NCI-H345 (cell line): ENCODE data around the gene CKS1B.
A peak's percentile ranks its signal among the peaks of the same experiment; 100 is the strongest.

Source experiments
- DNase-seq: peaks from one replicate; lab custom pipeline; 2025; lab: John Stamatoyannopoulos, UW

The CKS1B gene

DNA sequence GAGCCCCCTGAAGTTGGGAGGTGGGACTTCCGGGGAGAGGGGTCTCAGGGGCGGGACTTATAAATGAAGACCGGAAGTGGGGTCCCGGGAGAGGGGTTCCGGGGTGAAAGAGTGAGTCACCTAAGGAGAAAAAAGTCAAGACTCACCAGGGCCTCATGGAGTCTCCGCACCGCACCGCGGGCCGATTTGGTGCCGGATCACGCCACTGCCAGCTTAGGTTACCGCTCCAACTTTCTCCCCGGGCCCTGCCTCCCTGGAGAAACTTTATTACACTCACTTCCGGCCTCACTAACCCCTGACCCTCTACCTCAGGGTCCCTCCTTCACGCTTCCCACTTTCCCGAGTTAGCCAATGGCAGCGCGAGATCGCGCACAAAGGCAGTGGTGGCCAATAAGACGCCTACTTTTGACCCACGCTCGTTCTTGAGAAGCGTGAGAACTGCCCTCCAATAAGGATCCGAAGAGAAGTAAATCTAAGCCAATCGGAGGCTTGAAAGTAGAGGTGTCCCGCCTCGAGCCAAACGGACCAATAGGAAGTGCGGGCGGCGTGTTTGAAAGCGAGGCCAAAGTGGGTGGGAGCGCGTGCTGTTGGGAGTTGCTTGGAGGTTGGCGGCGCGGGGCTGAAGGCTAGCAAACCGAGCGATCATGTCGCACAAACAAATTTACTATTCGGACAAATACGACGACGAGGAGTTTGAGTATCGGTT, at the start of gene CKS1B:
Gene CKS1B, plus strand, starts transcription at position 580 of the 706 bp plus-strand sequence. Its CDS starts 65 bp downstream, at position 645.
- peak; percentile 100 for DNase-seq

DNA sequence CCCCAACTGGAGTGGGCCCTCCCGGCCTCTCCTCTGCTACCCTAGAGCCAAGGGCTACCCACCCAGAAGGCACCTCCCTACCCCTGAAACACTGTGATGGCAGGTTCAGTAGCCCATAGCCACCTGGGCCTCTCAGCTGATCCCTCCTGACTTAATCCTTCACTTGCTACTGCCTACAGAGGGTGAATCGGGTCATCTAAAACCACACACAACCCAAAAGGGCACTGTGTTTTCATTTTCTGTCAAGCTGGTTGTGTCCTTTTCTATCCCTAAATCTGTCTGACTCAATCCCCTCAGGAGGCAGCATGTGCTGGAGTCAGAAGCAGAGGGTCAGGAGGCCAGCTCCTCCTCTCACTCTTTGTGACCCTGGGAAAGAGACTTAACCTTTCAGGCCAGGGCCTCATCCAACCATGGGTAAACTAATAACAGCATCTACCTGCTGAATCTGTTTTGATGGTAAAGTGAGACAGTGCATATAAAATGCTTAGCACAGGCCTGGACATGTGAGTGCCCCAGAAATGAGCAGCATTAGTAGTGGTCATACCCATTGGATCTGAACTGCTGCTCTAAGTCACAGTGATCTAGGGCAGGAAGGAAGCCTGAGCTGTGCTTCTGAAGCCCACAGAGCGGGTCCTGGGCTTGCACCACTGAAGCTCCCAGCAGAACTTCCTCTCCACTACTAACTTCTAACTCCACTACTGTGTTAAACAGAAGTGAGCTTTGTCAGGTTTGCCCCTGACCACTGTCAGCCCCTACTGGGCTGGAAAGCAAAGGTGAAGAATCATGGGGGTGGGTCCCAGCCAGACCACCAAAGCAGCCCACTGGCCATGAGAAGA, 48.9 kb upstream of the CKS1B start:
- DNase-seq = no peak

DNA sequence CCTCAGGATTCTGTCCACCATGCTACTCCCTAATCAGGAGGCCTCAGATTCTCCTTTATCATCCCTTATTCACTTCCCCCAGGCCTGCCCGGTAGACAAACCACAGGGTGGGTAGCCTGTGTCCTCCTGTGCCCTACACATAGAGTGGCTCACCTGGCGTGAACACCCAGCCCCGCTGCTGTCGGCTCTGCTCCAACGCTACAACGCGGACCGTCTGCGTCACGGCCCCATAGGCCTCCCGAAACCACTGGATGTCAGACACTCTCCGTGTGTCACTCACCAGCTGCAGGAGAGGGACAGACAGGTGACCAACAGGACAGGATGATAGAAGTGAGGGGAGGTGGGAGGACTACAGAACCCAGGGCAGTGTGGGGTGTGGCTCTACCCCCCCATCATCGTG, 48.3 kb upstream of the CKS1B start:
- no peak for DNase-seq

DNA sequence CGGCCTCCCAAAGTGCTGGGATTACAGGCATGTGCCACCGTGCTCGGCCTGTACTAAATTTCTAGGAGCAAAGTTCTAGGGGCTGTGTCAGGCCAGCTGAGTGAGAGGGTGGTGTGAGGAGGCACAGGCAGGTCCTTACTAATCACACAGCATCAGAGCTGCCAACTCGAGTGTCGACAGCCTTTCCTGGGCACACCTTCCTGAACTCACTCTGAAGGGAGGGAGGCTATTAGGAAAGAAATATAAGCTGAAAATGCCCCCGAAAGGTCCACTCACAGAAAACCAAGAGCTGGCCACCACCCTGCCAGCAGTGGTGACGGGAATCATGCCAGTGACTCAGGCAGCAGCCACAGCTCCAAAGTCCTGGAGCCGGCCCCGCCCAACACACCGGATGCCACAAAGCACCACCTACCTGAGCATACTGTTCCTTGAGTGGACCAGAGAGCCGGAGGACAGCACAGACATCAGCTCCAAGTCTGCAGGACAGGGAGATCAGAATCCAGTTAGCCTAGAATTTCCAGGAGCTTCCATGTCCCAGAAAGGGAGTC, 42.5 kb upstream of the CKS1B start:
- DNase-seq = no peak

- no peak for DNase-seq
Measured at GRCh38 chr1:154934358-154934948, 40.0 kb upstream of the CKS1B start.

- no peak for DNase-seq
Measured at GRCh38 chr1:154935749-154936554, 38.5 kb upstream of the CKS1B start.

- DNase-seq = peak; percentile 99
Measured at GRCh38 chr1:154936555-154937084, 37.9 kb upstream of the CKS1B start, which contains the start of gene PMVK. Gene PMVK (minus strand): TSS chr1:154936719. CDS start chr1:154936685, 34 bp downstream.

- DNase-seq = peak; percentile 99
Measured at GRCh38 chr1:154937085-154937987, 37.1 kb upstream of the CKS1B start.

DNA sequence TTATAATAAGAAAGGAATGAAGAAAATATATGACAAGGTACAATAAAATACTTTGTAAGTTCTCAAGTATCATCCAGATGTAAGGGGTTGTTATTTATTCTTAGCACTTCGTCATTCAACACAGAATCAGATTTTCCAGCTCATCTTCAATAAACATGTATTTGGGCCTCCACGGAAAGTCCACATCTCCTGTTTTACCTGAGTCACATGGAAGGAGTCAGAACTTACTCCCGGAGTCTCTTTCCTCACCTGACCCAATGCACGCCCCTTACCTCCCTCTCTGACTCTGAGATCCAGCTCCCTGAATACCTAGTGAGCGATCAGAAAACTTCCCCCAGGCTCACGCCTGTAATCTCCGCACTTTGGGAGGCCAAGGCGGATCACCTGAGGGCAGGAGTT, 36.5 kb upstream of the CKS1B start:
- no peak for DNase-seq

GRCh38 chr1:154938604-154939399, 35.7 kb upstream of the CKS1B start:
- DNase-seq = no peak

GRCh38 chr1:154940213-154940560, 34.3 kb upstream of the CKS1B start:
- no peak for DNase-seq

- no peak for DNase-seq
Measured at GRCh38 chr1:154940651-154941194, 33.8 kb upstream of the CKS1B start.

DNA sequence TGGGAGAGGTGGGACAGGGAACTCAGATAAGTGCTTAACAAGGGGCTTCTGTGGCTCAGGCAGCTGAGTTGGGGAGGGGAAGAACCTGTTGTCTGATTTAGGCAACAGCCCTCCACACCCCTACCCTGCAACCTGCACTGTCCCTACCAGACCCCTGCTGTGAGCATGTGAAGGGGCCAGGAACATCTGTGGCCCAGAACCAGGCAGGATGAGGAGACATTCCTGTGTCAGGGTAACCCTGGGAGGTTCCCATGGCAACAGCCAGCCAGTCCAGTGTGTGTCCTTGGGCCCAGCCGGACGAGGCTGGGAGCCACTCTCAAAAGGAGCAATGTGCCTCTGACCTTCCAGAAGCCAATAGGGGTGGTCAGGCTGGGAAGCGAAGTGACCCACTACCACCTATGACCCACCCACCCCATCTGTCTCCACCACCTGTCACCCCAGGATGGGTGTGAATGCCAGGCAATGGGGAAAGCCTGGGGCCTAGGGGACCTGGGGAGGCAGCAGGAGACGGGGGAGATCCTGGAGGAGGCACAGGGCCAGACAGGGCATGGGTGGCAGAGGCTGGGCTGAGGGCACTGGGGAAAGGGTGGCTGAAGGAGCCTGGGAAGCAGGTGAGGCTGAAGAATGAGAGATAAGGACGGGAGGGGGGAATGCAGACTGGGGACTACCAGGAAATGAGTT, 33.0 kb upstream of the CKS1B start:
- DNase-seq = no peak

- peak; percentile 55 for DNase-seq
Measured at GRCh38 chr1:154943649-154944400, 30.7 kb upstream of the CKS1B start.

GRCh38 chr1:154944401-154945159, 29.9 kb upstream of the CKS1B start:
- DNase-seq = no peak

GRCh38 chr1:154945160-154945961, 29.1 kb upstream of the CKS1B start:
- DNase-seq = no peak
